Measurements from ENCODE around the gene WDR33.

Gene WDR33

GRCh38 chr2:127681976-127682857 is 128.8 kb downstream of the WDR33 start:
- no peak overlapping the region for H3K4me3 ChIP-seq (ENCODE audit: low read length)
- DNase-seq (ENCODE audit: low read depth), result no peak

GRCh38 chr2:127681288-127681804 is 129.6 kb downstream of the WDR33 start:
- Histone ChIP-seq H3K4me1 (ENCODE audit: control insufficient read depth, insufficient read depth, low read length) (peaks cover 18% of the 10 kb centered on the region), H3K27me3 (replicated peaks; ENCODE audit: control insufficient read depth, insufficient read depth, low read length) (peaks cover 26% of the 10 kb centered on the region), H3K9me3 (ENCODE audit: control insufficient read depth, low read length) (no peaks in the 10 kb centered on the region), H3K9ac (ENCODE audit: low read length) (no peak overlapping the region), H3K4me3 (ENCODE audit: low read length) (peak overlapping the region; percentile 66), H3K36me3 (ENCODE audit: control insufficient read depth, insufficient read depth, low read length, severe bottlenecking) (no peaks in the 10 kb centered on the region)
- DNase-seq (ENCODE audit: low read depth), result no peak

More at GRCh38 chr2:127681976-127682857, 128.8 kb downstream of the WDR33 start:
- Histone ChIP-seq H3K9ac (ENCODE audit: low read length) (no peak overlapping the region), H3K27me3 (replicated peaks; ENCODE audit: control insufficient read depth, insufficient read depth, low read length) (peaks cover 19% of the 10 kb centered on the region), H3K36me3 (ENCODE audit: control insufficient read depth, insufficient read depth, low read length, severe bottlenecking) (no peaks in the 10 kb centered on the region), H3K4me1 (ENCODE audit: control insufficient read depth, insufficient read depth, low read length) (peaks cover 18% of the 10 kb centered on the region), H3K9me3 (ENCODE audit: control insufficient read depth, low read length) (no peaks in the 10 kb centered on the region)

DNA sequence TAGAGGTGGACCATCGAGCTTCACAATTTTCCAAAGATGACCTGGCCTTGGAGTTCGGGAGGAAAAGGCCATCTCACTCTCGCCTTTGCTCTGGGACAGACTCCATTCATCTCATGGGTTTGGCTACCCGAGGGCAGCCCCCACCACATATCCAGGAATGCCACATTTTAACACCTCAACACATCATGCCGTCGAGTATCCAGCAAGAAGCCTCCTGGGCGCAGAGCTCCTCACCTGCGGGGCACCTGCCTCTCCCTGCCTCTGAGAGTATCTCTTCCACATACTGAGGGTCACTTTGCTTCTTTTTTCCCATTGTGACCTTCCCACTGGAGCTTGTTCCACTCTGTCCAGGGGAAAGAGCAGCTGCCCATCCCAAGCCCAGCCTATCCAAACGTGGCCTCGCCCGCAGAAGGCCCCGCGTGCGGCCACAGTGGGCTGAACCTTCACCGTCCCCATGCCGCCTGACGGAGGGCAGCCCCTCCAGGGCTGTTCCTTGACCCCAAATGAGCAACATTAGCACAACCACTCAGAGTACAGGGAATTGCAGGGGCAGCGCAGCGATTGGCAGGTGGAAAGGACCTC is 130.2 kb downstream of the WDR33 start:
- no peaks in the 10 kb centered on the region for H3K36me3 ChIP-seq (ENCODE audit: control insufficient read depth, insufficient read depth, low read length, severe bottlenecking)
- no peak overlapping the region for H3K9ac ChIP-seq (ENCODE audit: low read length)
- no peak for DNase-seq (ENCODE audit: low read depth)
- peaks cover 18% of the 10 kb centered on the region for H3K4me1 ChIP-seq (ENCODE audit: control insufficient read depth, insufficient read depth, low read length)
- peaks cover 26% of the 10 kb centered on the region for H3K27me3 ChIP-seq (replicated peaks; ENCODE audit: control insufficient read depth, insufficient read depth, low read length)
- no peaks in the 10 kb centered on the region for H3K9me3 ChIP-seq (ENCODE audit: control insufficient read depth, low read length)
- peak overlapping the region; percentile 66 for H3K4me3 ChIP-seq (ENCODE audit: low read length)

GRCh38 chr2:127679680-127680361 is 131.2 kb downstream of the WDR33 start:
- Histone ChIP-seq H3K9ac (ENCODE audit: low read length) (no peak overlapping the region), H3K27me3 (replicated peaks; ENCODE audit: control insufficient read depth, insufficient read depth, low read length) (peaks cover 26% of the 10 kb centered on the region), H3K9me3 (ENCODE audit: control insufficient read depth, low read length) (no peaks in the 10 kb centered on the region), H3K36me3 (ENCODE audit: control insufficient read depth, insufficient read depth, low read length, severe bottlenecking) (no peaks in the 10 kb centered on the region), H3K4me3 (ENCODE audit: low read length) (no peak overlapping the region), H3K4me1 (ENCODE audit: control insufficient read depth, insufficient read depth, low read length) (peaks cover 21% of the 10 kb centered on the region)
- DNase-seq (ENCODE audit: low read depth), result no peak

DNA sequence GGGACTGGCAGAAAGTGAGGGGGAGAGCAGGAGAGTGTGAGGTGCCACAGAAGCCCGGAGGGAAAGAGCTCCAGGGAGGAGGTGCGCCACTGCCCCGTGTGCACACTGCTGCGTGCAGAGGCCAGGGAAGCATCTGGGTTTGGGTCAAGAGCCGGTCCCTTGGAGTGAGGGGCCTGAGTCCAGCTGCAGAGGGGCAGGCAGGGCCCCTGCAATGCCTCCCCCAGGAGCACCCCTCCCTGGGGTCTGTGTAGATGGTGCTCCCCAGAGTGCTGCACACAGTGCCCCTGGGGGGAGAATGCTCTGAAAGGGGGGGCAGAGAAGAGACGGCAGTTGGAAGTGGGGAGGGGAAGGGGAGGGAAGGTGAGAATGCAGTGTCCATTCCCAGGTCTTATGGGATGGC is 132.0 kb downstream of the WDR33 start:
- H3K4me3 ChIP-seq (ENCODE audit: low read length), result no peak overlapping the region

DNA sequence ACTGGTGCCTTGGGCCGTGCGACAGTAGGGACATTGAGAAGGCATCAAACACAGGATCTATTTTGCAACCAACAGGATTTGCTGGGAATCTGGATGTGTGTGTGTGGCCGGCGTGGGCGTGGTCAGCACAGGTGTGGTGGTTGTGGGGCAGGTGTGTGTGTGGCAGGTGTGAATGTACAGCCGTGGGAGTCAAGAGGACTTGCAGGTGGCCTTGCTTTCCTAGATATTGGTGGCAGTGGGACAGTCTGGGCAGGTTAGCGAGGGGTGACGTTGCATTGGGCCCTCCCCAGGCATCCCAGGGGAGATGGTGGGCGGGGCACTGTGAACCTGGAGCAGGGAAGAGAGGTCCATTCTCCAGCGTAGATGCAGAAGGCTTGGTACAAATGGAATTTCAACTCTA is 132.4 kb downstream of the WDR33 start:
- Histone ChIP-seq H3K9ac (ENCODE audit: low read length) (no peak overlapping the region), H3K4me1 (ENCODE audit: control insufficient read depth, insufficient read depth, low read length) (peaks cover 28% of the 10 kb centered on the region), H3K27me3 (replicated peaks; ENCODE audit: control insufficient read depth, insufficient read depth, low read length) (peaks cover 26% of the 10 kb centered on the region), H3K9me3 (ENCODE audit: control insufficient read depth, low read length) (no peaks in the 10 kb centered on the region), H3K4me3 (ENCODE audit: low read length) (no peak overlapping the region), H3K36me3 (ENCODE audit: control insufficient read depth, insufficient read depth, low read length, severe bottlenecking) (no peaks in the 10 kb centered on the region)
- no peak for DNase-seq (ENCODE audit: low read depth)

More for the DNA sequence above, 132.0 kb downstream of the WDR33 start:
- Histone ChIP-seq H3K27me3 (replicated peaks; ENCODE audit: control insufficient read depth, insufficient read depth, low read length) (peaks cover 26% of the 10 kb centered on the region), H3K9me3 (ENCODE audit: control insufficient read depth, low read length) (no peaks in the 10 kb centered on the region), H3K36me3 (ENCODE audit: control insufficient read depth, insufficient read depth, low read length, severe bottlenecking) (no peaks in the 10 kb centered on the region), H3K9ac (ENCODE audit: low read length) (no peak overlapping the region), H3K4me1 (ENCODE audit: control insufficient read depth, insufficient read depth, low read length) (peaks cover 27% of the 10 kb centered on the region)
- DNase-seq (ENCODE audit: low read depth), result no peak

DNA sequence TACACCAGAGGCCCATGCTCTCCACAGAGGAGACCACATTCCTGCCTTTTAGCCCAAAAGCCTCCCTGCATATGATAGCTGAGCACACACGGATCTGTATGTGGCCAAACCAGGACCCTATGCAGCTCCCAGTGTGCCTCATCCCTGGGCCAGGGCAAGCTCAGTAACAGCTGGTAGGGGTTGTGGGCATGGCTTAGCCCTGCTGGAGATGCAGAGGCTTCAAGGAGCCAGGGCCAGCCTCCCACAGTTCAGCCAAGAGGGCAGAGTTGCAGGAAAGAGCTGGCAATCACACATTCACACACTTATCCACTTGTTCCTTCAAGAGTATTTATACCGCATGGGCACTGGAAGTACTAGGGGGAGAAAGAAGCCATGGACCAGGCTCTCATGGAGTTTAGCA is 134.1 kb downstream of the WDR33 start:
- no peak for DNase-seq (ENCODE audit: low read depth)
- no peaks in the 10 kb centered on the region for H3K36me3 ChIP-seq (ENCODE audit: control insufficient read depth, insufficient read depth, low read length, severe bottlenecking)
- peaks cover 26% of the 10 kb centered on the region for H3K27me3 ChIP-seq (replicated peaks; ENCODE audit: control insufficient read depth, insufficient read depth, low read length)
- H3K4me1 ChIP-seq (ENCODE audit: control insufficient read depth, insufficient read depth, low read length), result peaks cover 37% of the 10 kb centered on the region
- H3K9me3 ChIP-seq (ENCODE audit: control insufficient read depth, low read length), result no peaks in the 10 kb centered on the region
- H3K4me3 ChIP-seq (ENCODE audit: low read length), result no peak overlapping the region
- H3K9ac ChIP-seq (ENCODE audit: low read length), result no peak overlapping the region

GRCh38 chr2:127675331-127676261 is 135.4 kb downstream of the WDR33 start, which contains the start of gene LIMS2:
Gene LIMS2, minus strand, starts transcription at chr2:127675530. Its CDS starts 506 bp downstream, at chr2:127675024.
- peaks cover 26% of the 10 kb centered on the region for H3K27me3 ChIP-seq (replicated peaks; ENCODE audit: control insufficient read depth, insufficient read depth, low read length)
- H3K4me3 ChIP-seq (ENCODE audit: low read length), result peak within 1 kb of the TSS; percentile 85
- no peaks in the 10 kb centered on the region for H3K9me3 ChIP-seq (ENCODE audit: control insufficient read depth, low read length)
- peak within 1 kb of the TSS; percentile 91 for H3K9ac ChIP-seq (ENCODE audit: low read length)
- no peaks in the 10 kb centered on the region for H3K36me3 ChIP-seq (ENCODE audit: control insufficient read depth, insufficient read depth, low read length, severe bottlenecking)
- H3K4me1 ChIP-seq (ENCODE audit: control insufficient read depth, insufficient read depth, low read length), result peaks cover 38% of the 10 kb centered on the region
- peak; percentile 68 for DNase-seq (ENCODE audit: low read depth)

DNA sequence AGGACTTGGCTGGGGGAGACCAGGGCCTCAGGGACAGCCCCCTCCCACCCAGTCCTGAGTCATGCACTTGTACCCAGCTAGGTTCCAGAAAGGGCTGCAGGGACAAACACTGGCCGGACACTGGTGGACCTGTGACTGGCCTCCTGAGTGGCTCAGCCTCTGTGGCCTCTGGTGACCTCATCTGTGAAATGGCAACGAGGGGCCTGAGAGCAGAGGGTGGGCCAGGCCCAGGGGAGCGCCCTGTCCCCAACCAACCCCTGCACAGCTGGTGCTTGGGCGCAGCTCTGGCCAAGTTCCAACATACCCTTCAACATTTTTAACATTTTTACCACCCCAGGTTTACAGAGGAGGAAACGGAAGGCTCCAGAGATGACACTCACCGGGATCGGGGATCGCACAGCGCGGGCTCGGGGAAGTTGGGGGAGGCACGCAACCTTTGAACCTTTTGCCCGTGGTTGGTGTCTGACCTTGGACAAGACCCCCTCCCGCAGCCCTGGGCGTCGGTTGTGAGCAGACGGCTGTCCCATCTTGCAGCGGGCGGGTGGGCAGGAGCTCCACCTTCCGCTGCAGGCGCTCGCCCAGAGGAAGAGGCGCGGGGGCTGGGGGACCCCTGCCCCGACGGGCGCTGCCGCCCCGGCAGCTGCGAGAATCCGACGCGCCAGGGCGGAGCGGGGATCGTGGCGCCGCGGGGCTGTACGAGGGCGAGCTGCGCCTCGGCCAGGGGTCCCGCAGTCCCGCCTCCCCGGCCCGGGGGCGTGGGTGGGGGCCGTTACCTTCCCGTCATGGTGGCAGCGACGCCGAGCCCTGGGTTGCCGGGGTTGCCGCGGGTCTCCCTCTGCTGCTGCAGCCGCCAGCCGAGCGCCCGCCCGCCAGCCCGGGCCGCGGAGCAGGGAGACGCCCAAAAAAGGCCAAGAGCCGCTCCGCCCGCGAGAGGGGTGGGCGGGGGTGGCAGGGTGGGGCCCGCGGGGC is 136.4 kb downstream of the WDR33 start:
- no peaks in the 10 kb centered on the region for H3K9me3 ChIP-seq (ENCODE audit: control insufficient read depth, low read length)
- peak; percentile 68 for DNase-seq (ENCODE audit: low read depth)
- peak overlapping the region; percentile 85 for H3K4me3 ChIP-seq (ENCODE audit: low read length)
- peaks cover 46% of the 10 kb centered on the region for H3K4me1 ChIP-seq (ENCODE audit: control insufficient read depth, insufficient read depth, low read length)
- peak overlapping the region; percentile 91 for H3K9ac ChIP-seq (ENCODE audit: low read length)
- no peaks in the 10 kb centered on the region for H3K36me3 ChIP-seq (ENCODE audit: control insufficient read depth, insufficient read depth, low read length, severe bottlenecking)
- peaks cover 26% of the 10 kb centered on the region for H3K27me3 ChIP-seq (replicated peaks; ENCODE audit: control insufficient read depth, insufficient read depth, low read length)
